Mesenchymal stem cell (in vitro differentiated cells and primary cell): ENCODE results near the gene RFC2.
A peak's percentile ranks its signal among the peaks of the same experiment; 100 is the strongest.
"Not testable (repeated sequence)": the region's sequence is repeated elsewhere in the genome, so short reads cannot be mapped to it uniquely, and the experiment has no call there.

Experiments
- DNase-seq: peaks from one replicate; pipeline ENCODE4 v3.0.0-alpha.2; 2013
- H2AFZ ChIP-seq: one replicate; pipeline ENCODE4 v1.6.1; 2013; ENCODE audit warnings: low read depth, mild to moderate bottlenecking, control low read depth, inconsistent platforms, low read length, moderate library complexity
- H2AK5ac ChIP-seq: 2 replicates; pipeline ENCODE4 v1.6.1; 2013; ENCODE audit warnings: low read length, moderate library complexity, mild to moderate bottlenecking, inconsistent platforms; ENCODE audit not compliant: severe bottlenecking
- H2BK120ac ChIP-seq: one replicate; pipeline ENCODE4 v1.6.1; 2013; ENCODE audit warnings: low read depth, mild to moderate bottlenecking, inconsistent platforms, low read length, moderate library complexity
- H2BK12ac ChIP-seq, 2 experiments: one replicate each; pipeline ENCODE4 v1.6.1; 2013; ENCODE audit warnings: inconsistent platforms in 2 of 2, low read length in 2 of 2, mild to moderate bottlenecking in 2 of 2, moderate library complexity in 2 of 2, control low read depth in 1 of 2
- H2BK15ac ChIP-seq: one replicate; pipeline ENCODE4 v1.6.1; 2013; ENCODE audit warnings: mild to moderate bottlenecking, low read depth, inconsistent platforms; ENCODE audit not compliant: poor library complexity, severe bottlenecking
- H2BK5ac ChIP-seq: 2 replicates; pipeline ENCODE4 v1.6.1; 2013; ENCODE audit warnings: low read depth, mild to moderate bottlenecking, low read length, control low read depth, inconsistent platforms; ENCODE audit not compliant: poor library complexity, severe bottlenecking
- H3K14ac ChIP-seq, 2 experiments: one replicate each; pipeline ENCODE4 v1.6.1; 2013; ENCODE audit warnings: inconsistent platforms in 2 of 2, low read length in 2 of 2, control low read depth in 1 of 2, mild to moderate bottlenecking in 1 of 2, moderate library complexity in 1 of 2
- H3K18ac ChIP-seq, 2 experiments: one replicate each; pipeline ENCODE4 v1.6.1; 2013; ENCODE audit warnings: inconsistent platforms in 2 of 2, low read length in 2 of 2, control low read depth in 1 of 2, low read depth in 1 of 2, mild to moderate bottlenecking in 1 of 2
- H3K23ac ChIP-seq, 2 experiments: one replicate each; pipeline ENCODE4 v1.6.1; 2013; ENCODE audit warnings: inconsistent platforms in 2 of 2, low read length in 2 of 2, mild to moderate bottlenecking in 2 of 2, moderate library complexity in 2 of 2, control low read depth in 1 of 2
- H3K27ac ChIP-seq: 2 replicates; pipeline ENCODE4 v1.5.1; 2013; ENCODE audit warnings: mild to moderate bottlenecking, moderate library complexity, low read length, control low read depth, inconsistent platforms; ENCODE audit not compliant: poor library complexity, severe bottlenecking
- H3K27me3 ChIP-seq, 2 experiments: 2 replicates each; pipeline versions ENCODE4 v1.6.1 to v1.7.0; 2013; ENCODE audit warnings: low read length in 2 of 2, mild to moderate bottlenecking in 2 of 2, moderate library complexity in 2 of 2, control low read depth in 1 of 2, inconsistent platforms in 1 of 2; ENCODE audit not compliant: control insufficient read depth in 1 of 2, insufficient read depth in 1 of 2
- H3K36me3 ChIP-seq, 2 experiments: 2 replicates each; pipeline versions ENCODE4 v1.6.1 to v1.7.0; 2013; ENCODE audit warnings: low read length in 2 of 2, control low read depth in 1 of 2, inconsistent platforms in 1 of 2, low read depth in 1 of 2, mild to moderate bottlenecking in 1 of 2; ENCODE audit not compliant: insufficient read depth in 2 of 2, control insufficient read depth in 1 of 2
- H3K4ac ChIP-seq, 2 experiments: one replicate each; pipeline ENCODE4 v1.6.1; 2013; ENCODE audit warnings: inconsistent platforms in 2 of 2, low read length in 2 of 2, mild to moderate bottlenecking in 2 of 2, moderate library complexity in 2 of 2, control low read depth in 1 of 2, low read depth in 1 of 2
- H3K4me1 ChIP-seq: 2 replicates; pipeline ENCODE4 v1.6.1; 2013; ENCODE audit warnings: low read depth, low read length, control low read depth; ENCODE audit not compliant: control insufficient read depth, insufficient read depth
- H3K4me2 ChIP-seq: 2 replicates; pipeline ENCODE4 v1.6.1; 2013; ENCODE audit warnings: low read length, mild to moderate bottlenecking, inconsistent platforms; ENCODE audit not compliant: poor library complexity, severe bottlenecking
- H3K4me3 ChIP-seq, 2 experiments: 2 replicates each; pipeline versions ENCODE4 v1.5.1 to v1.7.0; 2013; ENCODE audit warnings: low read length in 2 of 2, mild to moderate bottlenecking in 2 of 2, control low read depth in 1 of 2, low read depth in 1 of 2; ENCODE audit not compliant: insufficient read depth in 1 of 2
- H3K79me1 ChIP-seq: replicated peaks from 2 replicates; pipeline ENCODE4 v1.6.1; 2013; ENCODE audit warnings: mild to moderate bottlenecking, control low read depth, low read length, inconsistent platforms; ENCODE audit not compliant: poor library complexity, severe bottlenecking
- H3K9ac ChIP-seq: 2 replicates; pipeline ENCODE4 v1.7.0; 2013; ENCODE audit warnings: mild to moderate bottlenecking, low read length, moderate library complexity
- H3K9me3 ChIP-seq: 2 replicates; pipeline ENCODE4 v1.7.0; 2013; ENCODE audit warnings: mild to moderate bottlenecking, low read length; ENCODE audit not compliant: control insufficient read depth
- H4K8ac ChIP-seq: one replicate; pipeline ENCODE4 v1.6.1; 2013; ENCODE audit warnings: inconsistent platforms, mild to moderate bottlenecking, low read length, moderate library complexity
- H4K91ac ChIP-seq: one replicate; pipeline ENCODE4 v1.6.1; 2013; ENCODE audit warnings: mild to moderate bottlenecking, low read length, inconsistent platforms
- WGBS: methylation state at CpG from one replicate; pipeline ENCODE4 v1.1.7; 2013; ENCODE audit warnings: mixed read lengths; 5-methylcytosine and 5-hydroxymethylcytosine counted together

The RFC2 gene

DNA sequence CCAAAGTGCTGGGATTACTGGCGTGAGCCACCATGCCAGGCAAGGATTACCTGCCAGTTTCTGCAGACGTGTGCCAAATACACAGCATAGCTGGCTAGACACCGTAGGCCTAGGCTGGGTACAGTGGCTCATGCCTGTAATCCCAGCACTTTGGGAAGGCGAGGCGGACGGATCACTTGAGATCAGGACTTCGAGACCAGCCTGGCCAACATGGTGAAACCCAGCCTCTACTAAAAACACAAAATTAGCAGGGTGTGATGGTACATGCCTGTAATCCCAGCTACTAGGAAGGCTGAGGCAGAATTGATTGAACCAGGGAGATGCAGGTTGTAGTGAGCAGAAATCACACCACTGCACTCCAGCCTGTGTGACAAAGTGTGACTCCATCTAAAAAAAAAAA, 868 bp downstream of the RFC2 start:
- Histone ChIP-seq H3K4me1 (peaks cover 10% of the 10 kb centered on the region), H3K27ac (no peak overlapping the region), H3K27me3 (no peaks in the 10 kb centered on the region), H3K4me3 (peak overlapping the region; percentile 31 to 94), H4K8ac (no peak overlapping the region), H3K14ac (no peak overlapping the region), H2BK15ac (no peak overlapping the region), H2AK5ac (no peak overlapping the region), H3K79me1 (peaks cover 22% of the 10 kb centered on the region), H3K9me3 (no peaks in the 10 kb centered on the region), H3K9ac (peak overlapping the region; percentile 96), H3K4ac (no peak overlapping the region), H3K36me3 (peaks cover 26% of the 10 kb centered on the region in 2 experiments), H3K23ac (no peak overlapping the region), H2AFZ (no peak overlapping the region), H2BK12ac (no peak overlapping the region), H3K4me2 (peak overlapping the region; percentile 80), H3K18ac (no peak overlapping the region), H2BK120ac (no peak overlapping the region), H4K91ac (no peak overlapping the region), H2BK5ac (no peak overlapping the region)
- no peak for DNase-seq
- 89% methylated on average over 7 of the region's 7 CpGs for WGBS

DNA sequence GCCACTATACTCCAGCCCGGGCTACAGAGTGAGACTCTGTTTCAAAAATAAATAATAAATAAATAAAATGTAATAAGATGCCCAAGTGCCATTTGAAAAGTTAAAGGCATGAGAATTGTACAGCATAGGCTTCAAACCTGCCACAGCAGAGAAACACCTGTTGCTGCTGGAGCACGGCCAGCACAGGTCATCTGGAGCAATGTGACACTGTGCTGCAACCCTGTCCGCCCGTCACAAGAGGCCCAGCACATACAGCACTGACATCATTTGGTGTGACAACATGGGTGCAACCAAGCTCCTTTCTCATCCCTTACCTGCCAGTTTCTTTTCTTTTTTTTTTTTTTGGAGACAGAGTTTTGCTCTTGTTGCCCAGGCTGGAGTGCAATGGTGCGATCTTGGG, 1.3 kb downstream of the RFC2 start:
- no peak overlapping the region for H2BK12ac ChIP-seq
- no peak overlapping the region for H2BK5ac ChIP-seq
- no peak overlapping the region for H3K9ac ChIP-seq
- H2AFZ ChIP-seq: no peak overlapping the region
- H3K27me3 ChIP-seq: no peaks in the 10 kb centered on the region
- H3K79me1 ChIP-seq: peaks cover 22% of the 10 kb centered on the region
- no peak overlapping the region for H3K14ac ChIP-seq
- no peak overlapping the region for H4K91ac ChIP-seq
- no peak overlapping the region for H3K27ac ChIP-seq
- no peak for DNase-seq
- H3K4me1 ChIP-seq: peaks cover 10% of the 10 kb centered on the region
- H3K4me2 ChIP-seq: no peak overlapping the region
- no peak overlapping the region for H3K4ac ChIP-seq
- no peak overlapping the region for H2BK15ac ChIP-seq
- H2BK120ac ChIP-seq: no peak overlapping the region
- peaks cover 28 to 31% of the 10 kb centered on the region in 2 experiments for H3K36me3 ChIP-seq
- H3K4me3 ChIP-seq: peak overlapping the region in 1 of 2 experiments; percentile 94
- H4K8ac ChIP-seq: no peak overlapping the region
- H3K9me3 ChIP-seq: no peaks in the 10 kb centered on the region
- no peak overlapping the region for H3K23ac ChIP-seq
- no peak overlapping the region for H3K18ac ChIP-seq
- H2AK5ac ChIP-seq: no peak overlapping the region
- 91% methylated on average over 4 of the region's 5 CpGs for WGBS

DNA sequence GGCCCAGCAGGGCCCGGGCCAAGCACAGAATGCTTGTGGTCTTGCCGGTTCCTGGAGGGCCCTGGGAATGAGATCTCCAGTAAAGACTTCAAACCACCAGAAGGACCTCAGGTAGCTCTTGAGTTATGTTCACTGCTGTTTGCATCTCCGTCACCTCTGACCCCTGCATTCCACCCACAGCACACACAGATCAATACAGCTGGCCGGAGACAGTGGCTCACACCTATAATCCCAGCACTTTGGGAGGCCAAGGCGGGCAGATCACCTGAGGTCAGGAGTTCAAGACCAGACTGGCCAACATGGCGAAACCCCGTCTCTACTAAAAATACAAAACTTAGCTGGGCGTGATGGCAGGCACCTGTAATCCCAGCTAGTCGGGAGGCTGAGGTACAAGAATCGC, 5.1 kb downstream of the RFC2 start:
- DNase-seq, H3K23ac ChIP-seq: not testable (repeated sequence)
- WGBS: 98% methylated on average over 10 of the region's 10 CpGs

DNA sequence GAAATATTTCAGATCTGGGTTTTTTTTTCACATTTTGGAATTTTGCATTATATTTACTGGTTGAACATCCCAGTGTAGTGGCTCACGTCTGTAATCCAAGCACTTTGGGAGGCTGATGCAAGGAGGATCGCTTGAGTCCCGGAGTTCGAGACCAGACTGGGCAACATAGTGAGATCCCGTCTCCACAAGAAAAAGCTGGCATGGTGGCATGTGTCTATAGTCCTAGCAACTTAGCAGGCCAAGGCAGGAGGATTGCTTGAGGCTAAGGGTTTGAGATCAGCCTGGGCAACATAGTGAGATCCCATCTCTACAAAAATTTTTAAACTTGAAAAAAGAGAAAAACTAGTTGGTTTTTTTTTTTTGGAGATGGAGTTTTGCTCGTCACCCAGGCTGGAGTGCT, 6.0 kb downstream of the RFC2 start:
- WGBS: 98% methylated on average over 6 of the region's 6 CpGs
- no peak overlapping the region for H2BK15ac ChIP-seq
- H3K9me3 ChIP-seq: no peaks in the 10 kb centered on the region
- no peak overlapping the region for H2AK5ac ChIP-seq
- no peak overlapping the region for H3K4me3 ChIP-seq
- no peaks in the 10 kb centered on the region for H3K27me3 ChIP-seq
- H2BK12ac ChIP-seq: no peak overlapping the region
- H3K23ac ChIP-seq: no peak overlapping the region
- no peak overlapping the region for H2AFZ ChIP-seq
- no peak overlapping the region for H3K4ac ChIP-seq
- H3K4me1 ChIP-seq: peaks cover under 1% of the 10 kb centered on the region
- H3K18ac ChIP-seq: no peak overlapping the region
- no peak overlapping the region for H3K9ac ChIP-seq
- H3K4me2 ChIP-seq: no peak overlapping the region
- H2BK5ac ChIP-seq: no peak overlapping the region
- H3K27ac ChIP-seq: no peak overlapping the region
- H3K14ac ChIP-seq: no peak overlapping the region
- no peak overlapping the region for H4K91ac ChIP-seq
- H4K8ac ChIP-seq: no peak overlapping the region
- H3K79me1 ChIP-seq: peaks cover 13% of the 10 kb centered on the region
- H2BK120ac ChIP-seq: no peak overlapping the region
- no peak for DNase-seq
- peaks cover 37 to 54% of the 10 kb centered on the region in 2 experiments for H3K36me3 ChIP-seq

More for the DNA sequence above, 5.1 kb downstream of the RFC2 start:
- not testable (repeated sequence) for H3K4me2 ChIP-seq, H3K18ac ChIP-seq, H3K9ac ChIP-seq, H3K14ac ChIP-seq, H3K4me1 ChIP-seq, H2BK15ac ChIP-seq, H3K27ac ChIP-seq, H4K91ac ChIP-seq, H3K9me3 ChIP-seq, H2BK5ac ChIP-seq, H3K4ac ChIP-seq, H4K8ac ChIP-seq, H2BK12ac ChIP-seq, H3K4me3 ChIP-seq, H2BK120ac ChIP-seq, H2AK5ac ChIP-seq, H2AFZ ChIP-seq, H3K27me3 ChIP-seq
- H3K79me1 ChIP-seq: peaks cover 18% of the 10 kb centered on the region
- peaks cover 36 to 51% of the 10 kb centered on the region in 2 experiments for H3K36me3 ChIP-seq
